HepG2 (cell line): ENCODE measurements around the gene AQP12A. TPM values are rescaled to one million over a fixed set of nuclear protein-coding genes. Genes with fewer than 3 reads are reported as not detected.
A peak's percentile ranks its signal among the peaks of the same experiment; 100 is the strongest.

Experiments
- ATAC-seq: fragments of 200-7000 bp; cut with Tn5 transposase; 3 replicates; pipeline ENCODE4 v1.9.1; 2020; ENCODE audit warnings: mild to moderate bottlenecking, moderate library complexity
- BruUV-seq: library from RNA; stranded (reverse); fragments of 400-500 nt; replicated peaks from 2 replicates; lab custom pipeline; 2021; lab: Mats Ljungman, UMichigan
- CTCF ChIA-PET: fragments of 300-600 bp; formaldehyde crosslinking; extraction: SDS; loops from one replicate; lab custom pipeline; 2021; ENCODE audit warnings: low total read pairs, inconsistent platforms, low intra/inter-chr PET ratio; lab: Yijun Ruan, JAX
- POLR2A ChIA-PET: fragments of 350-600 bp; sonication (Branson Sonifier 250); formaldehyde crosslinking; loops from one replicate; lab custom pipeline; 2020; ENCODE audit warnings: antibody characterized with exemption, inconsistent platforms; lab: Yijun Ruan, JAX
- DNase-seq: peaks from one replicate; pipeline ENCODE4 v3.0.0-alpha.2; 2015; ENCODE audit warnings: low spot score
- FAIRE-seq: peaks from 3 replicates; lab custom pipeline; 2011; peaks lifted over from hg19 to GRCh38; lab: Jason Lieb, UNC
- H2AFZ ChIP-seq: one replicate; pipeline ENCODE4 v1.6.1; 2011; ENCODE audit warnings: low read length, inconsistent platforms
- H3K27ac ChIP-seq: fragments of 300-600 bp; 3 replicates; pipeline ENCODE4 v1.8.0; 2011; ENCODE audit warnings: mixed run types, mild to moderate bottlenecking, mixed read lengths, low read length, inconsistent platforms; ENCODE audit not compliant: insufficient read depth; ENCODE audit errors: extremely low read length
- H3K27me3 ChIP-seq, 2 experiments: fragments of 200-600 bp in 1 of 2; 2 replicates in 1 of 2; 3 replicates in 1 of 2; pipeline versions ENCODE4 v1.6.0 to v1.8.0; 2011; ENCODE audit warnings: low read length in 2 of 2, mild to moderate bottlenecking in 2 of 2, moderate library complexity in 2 of 2, inconsistent platforms in 1 of 2; ENCODE audit not compliant: insufficient read depth in 2 of 2, control insufficient read depth in 1 of 2
- H3K36me3 ChIP-seq, 2 experiments: fragments of 200-600 bp in 1 of 2; replicated peaks in 1 of 2; 2 replicates in 1 of 2; 3 replicates in 1 of 2; pipeline versions ENCODE4 v1.5.1 to v1.8.0; 2011; ENCODE audit warnings: low read length in 2 of 2, inconsistent platforms in 1 of 2; ENCODE audit not compliant: insufficient read depth in 2 of 2, control insufficient read depth in 1 of 2
- H3K4me1 ChIP-seq: 2 replicates; pipeline ENCODE4 v1.5.1; 2012; ENCODE audit warnings: low read length, inconsistent platforms; ENCODE audit not compliant: insufficient read depth
- H3K4me2 ChIP-seq: 2 replicates; pipeline ENCODE4 v1.6.0; 2011; ENCODE audit warnings: low read depth, low read length, inconsistent platforms
- H3K4me3 ChIP-seq, 3 experiments: fragments of 200-600 bp in 1 of 3; sonication (generic), shearing (Covaris generic) in 1 of 3; replicated peaks in 1 of 3; 2 replicates each; pipeline ENCODE4 v1.5.1; 2011 to 2016; ENCODE audit warnings: low read length in 3 of 3, inconsistent platforms in 2 of 3, low read depth in 2 of 3, mild to moderate bottlenecking in 2 of 3, control low read depth in 1 of 3, mixed read lengths in 1 of 3; ENCODE audit not compliant: insufficient read depth in 1 of 3
- H3K79me2 ChIP-seq: one replicate; pipeline ENCODE4 v1.6.1; 2011; ENCODE audit warnings: low read length, inconsistent platforms; ENCODE audit not compliant: insufficient read depth
- H3K9ac ChIP-seq: 2 replicates; pipeline ENCODE4 v1.6.0; 2011; ENCODE audit warnings: mild to moderate bottlenecking, low read depth, low read length, inconsistent platforms; ENCODE audit not compliant: insufficient read depth
- H3K9me3 ChIP-seq: 2 replicates; pipeline ENCODE4 v1.5.1; 2012; ENCODE audit warnings: mild to moderate bottlenecking, low read length
- H4K20me1 ChIP-seq: 2 replicates; pipeline ENCODE4 v1.6.0; 2011; ENCODE audit warnings: inconsistent platforms, mild to moderate bottlenecking, low read length, moderate library complexity; ENCODE audit not compliant: insufficient read depth
- EP300 ChIP-seq, 3 experiments: sonication (generic) in 1 of 3; formaldehyde crosslinking in 1 of 3; IDR thresholded peaks; 2 replicates each; pipeline versions ENCODE4 v1.5.1 to v1.6.1; 2011 to 2020; ENCODE audit warnings: low read depth in 2 of 3, low read length in 2 of 3, borderline replicate concordance in 1 of 3, improper control_type of control experiment in 1 of 3, mild to moderate bottlenecking in 1 of 3, missing genetic modification reagents in 1 of 3, moderate library complexity in 1 of 3
- EZH2 ChIP-seq: conservative IDR thresholded peaks from 2 replicates; pipeline ENCODE4 v1.6.1; 2012; ENCODE audit warnings: mild to moderate bottlenecking, low read depth, low read length, moderate library complexity
- JDP2 ChIP-seq: sonication (generic); formaldehyde crosslinking; IDR thresholded peaks from 2 replicates; pipeline ENCODE4 v1.8.1; 2022; ENCODE audit warnings: missing genetic modification reagents, borderline replicate concordance
- KAT7 ChIP-seq: IDR thresholded peaks from 2 replicates; pipeline ENCODE4 v1.6.1; 2018; ENCODE audit warnings: borderline replicate concordance, missing compliant biosample characterization
- KLF13 ChIP-seq: sonication (generic); formaldehyde crosslinking; IDR thresholded peaks from 2 replicates; pipeline ENCODE4 v1.4.0; 2020; ENCODE audit warnings: mild to moderate bottlenecking, missing genetic modification reagents
- RBM39 ChIP-seq: fragments of 200-400 bp; formaldehyde crosslinking; IDR thresholded peaks from one replicate; pipeline ENCODE4 v1.6.1; 2018; ENCODE audit warnings: antibody characterized with exemption, mild to moderate bottlenecking, low read depth, low read length; ENCODE audit not compliant: poor library complexity, severe bottlenecking
- SAP130 ChIP-seq: IDR thresholded peaks from 2 replicates; pipeline ENCODE4 v1.6.1; 2016; ENCODE audit warnings: low read depth
- TEAD3 ChIP-seq: optimal IDR thresholded peaks from 2 replicates; pipeline ENCODE3; 2016; ENCODE audit warnings: borderline replicate concordance
- ZNF761 ChIP-seq: sonication (generic); formaldehyde crosslinking; conservative IDR thresholded peaks from 2 replicates; pipeline ENCODE4 v1.4.0; 2020; ENCODE audit warnings: mild to moderate bottlenecking, missing genetic modification reagents
- ZNF850 ChIP-seq: sonication (generic); formaldehyde crosslinking; conservative IDR thresholded peaks from 2 replicates; pipeline ENCODE4 v1.9.0; 2021; ENCODE audit warnings: mild to moderate bottlenecking, missing genetic modification reagents
- ZZZ3 ChIP-seq: sonication (generic); formaldehyde crosslinking; IDR thresholded peaks from 2 replicates; pipeline ENCODE4 v1.4.0; 2020; ENCODE audit warnings: missing genetic modification reagents, mild to moderate bottlenecking, borderline replicate concordance
- WGBS: methylation state at CpG from one replicate; pipeline ENCODE4 v1.1.6; 2017; ENCODE audit warnings: low lambda C conversion rate; 5-methylcytosine and 5-hydroxymethylcytosine counted together
- in situ Hi-C: cut with HindIII; loops from 2 replicates; pipeline ENCODE4 v1.10.0; 2017; ENCODE audit warnings: low pct_unique_long_range_greater_than_20kb; ENCODE audit not compliant: extremely low pct_ligation_motif_present
- intact Hi-C: fragments of 100-400 bp; cut with micrococcal nuclease; formaldehyde crosslinking; loops from one replicate; pipeline ENCODE4 v1.10.0; 2022; ENCODE audit not compliant: unreplicated experiment
- polyA plus RNA-seq, 8 experiments: library from polyadenylated mRNA; depleted of rRNA in 3 of 8; stranded (reverse) in 7 of 8; unstranded in 1 of 8; fragments of >200 nt; fragmentation: Illumina TruSeq in 4 of 8; extraction: Trizol in 4 of 8; gene quantifications; 2 replicates each; pipeline versions ENCODE4 v1.2.1 to v1.2.3, GENCODE V29; 2011 to 2016; ENCODE audit warnings: low read depth in 4 of 8, missing spikeins in 1 of 8, mixed read lengths in 1 of 8; ENCODE audit not compliant: insufficient read depth in 1 of 8
- total RNA-seq, 5 experiments: library from RNA; depleted of rRNA; stranded (reverse); fragments of >200 nt; fragmentation: Illumina TruSeq; extraction: Trizol; gene quantifications; 2 replicates each; pipeline ENCODE4 v1.2.3, GENCODE V29; 2016; ENCODE audit warnings: low read depth in 1 of 5
- TF ChIP-seq, protein P1 (sequence below): sonication (generic); formaldehyde crosslinking; IDR thresholded peaks from 2 replicates; pipeline ENCODE4 v1.8.1; 2023; ENCODE audit warnings: mild to moderate bottlenecking, inconsistent platforms, moderate library complexity, missing genetic modification reagents, borderline replicate concordance
- TF ChIP-seq, protein P2 (sequence below): IDR thresholded peaks from 2 replicates; pipeline ENCODE4 v1.6.1; 2012; ENCODE audit warnings: low read depth, low read length, improper control_type of control experiment
- TF ChIP-seq, protein P3 (sequence below): sonication (generic); formaldehyde crosslinking; IDR thresholded peaks from 2 replicates; pipeline ENCODE4 v1.8.1; 2022; ENCODE audit warnings: mild to moderate bottlenecking, missing genetic modification reagents

AQP12A gene
- total and polyA plus RNA-seq, 2 of the 13 experiments (the other 11 are each of a cell fraction or from before 2014, with no cell fraction given), result not detected

DNA sequence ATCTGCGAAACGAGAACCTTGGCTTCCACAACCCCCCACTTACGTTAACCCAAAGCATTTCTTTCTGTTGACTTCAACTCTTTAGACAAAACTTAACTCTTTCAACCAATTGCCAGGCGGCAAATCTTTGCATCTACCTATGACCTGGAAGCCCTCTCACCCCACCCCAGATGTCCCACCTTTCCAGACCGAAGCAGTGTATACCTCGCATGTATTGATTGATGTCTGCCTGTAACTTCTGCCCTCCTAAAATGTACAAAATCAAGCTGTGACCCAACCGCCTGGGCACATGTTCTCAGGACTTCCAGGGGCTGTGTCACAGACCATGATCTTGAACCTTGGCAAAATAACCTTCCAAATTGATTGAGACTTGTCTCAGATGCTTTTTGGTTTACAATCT is 21.3 kb upstream of the AQP12A start:
- no peaks in the 10 kb centered on the region for H3K79me2 ChIP-seq
- no peak overlapping the region for H3K4me2 ChIP-seq
- no peaks in the 10 kb centered on the region for H4K20me1 ChIP-seq
- DNase-seq (no peak), FAIRE-seq (no peak), ATAC-seq (no peak)
- no peak for TF ChIP-seq SAP130 (CRISPR knock-in tag)
- no peak for TF ChIP-seq ZZZ3 (CRISPR knock-in tag)
- TF ChIP-seq, protein P1, sequence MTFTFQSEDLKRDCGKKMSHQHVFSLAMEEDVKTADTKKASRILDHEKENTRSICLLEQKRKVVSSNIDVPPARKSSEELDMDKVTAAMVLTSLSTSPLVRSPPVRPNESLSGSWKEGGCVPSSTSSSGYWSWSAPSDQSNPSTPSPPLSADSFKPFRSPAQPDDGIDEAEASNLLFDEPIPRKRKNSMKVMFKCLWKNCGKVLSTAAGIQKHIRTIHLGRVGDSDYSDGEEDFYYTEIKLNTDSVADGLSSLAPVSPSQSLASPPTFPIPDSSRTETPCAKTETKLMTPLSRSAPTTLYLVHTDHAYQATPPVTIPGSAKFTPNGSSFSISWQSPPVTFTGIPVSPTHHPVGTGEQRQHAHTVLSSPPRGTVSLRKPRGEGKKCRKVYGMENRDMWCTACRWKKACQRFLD (CRISPR knock-in tag), result no peak
- TF ChIP-seq EP300 (IDR thresholded peaks at IDR 0.05; ENCODE audit: low read depth in 2 of 2, low read length in 2 of 2), result no peak
- TF ChIP-seq EP300 (CRISPR knock-in tag; IDR thresholded peaks at IDR 0.05; ENCODE audit: borderline replicate concordance), result no peak
- 0 out of 2 replicates have a peak, but pooled peaks have one; percentile 0 for TF ChIP-seq EZH2
- TF ChIP-seq KAT7 (CRISPR knock-in tag), result no peak
- POLR2A ChIA-PET, result no interaction called here
- H3K9me3 ChIP-seq, result no peaks in the 10 kb centered on the region
- BruUV-seq, result no TSS peak
- CTCF ChIA-PET, result no interaction called here
- H3K27me3 ChIP-seq, result peaks cover 6 to 47% of the 10 kb centered on the region in 2 experiments
- intact Hi-C loops, result no loop called here
- 11% methylated on average over 7 of the region's 7 CpGs for WGBS
- no peak overlapping the region for H2AFZ ChIP-seq
- no peaks in the 10 kb centered on the region for H3K4me1 ChIP-seq
- H3K9ac ChIP-seq, result no peak overlapping the region
- in situ Hi-C loops, result no loop called here
- H3K36me3 ChIP-seq, result no peaks in the 10 kb centered on the region
- no peak overlapping the region for H3K4me3 ChIP-seq
- no peak overlapping the region for H3K27ac ChIP-seq

DNA sequence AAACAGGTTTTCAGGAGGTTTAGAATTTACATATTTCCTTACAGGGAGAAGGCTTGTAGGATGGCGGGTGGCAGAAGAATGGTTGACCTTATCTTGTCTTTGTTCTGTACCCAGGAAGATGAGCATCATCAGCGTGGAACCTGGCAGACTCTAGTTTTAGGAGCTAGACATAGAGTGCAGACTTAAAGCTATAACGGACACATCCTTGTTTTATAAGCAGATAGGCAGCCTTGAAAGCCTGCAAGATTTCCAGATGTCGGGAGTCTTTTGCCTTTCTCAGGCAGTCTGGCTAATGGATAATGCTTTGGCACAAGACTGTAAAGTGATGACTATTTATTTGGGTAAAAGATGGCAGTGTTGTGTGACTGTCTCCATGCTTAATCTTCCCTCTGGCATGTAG is 20.7 kb upstream of the AQP12A start:
- DNase-seq (no peak), FAIRE-seq (no peak), ATAC-seq (no peak)
- ChIA-PET POLR2A (no interaction called here), CTCF (no interaction called here)
- BruUV-seq, result no TSS peak
- no peaks in the 10 kb centered on the region for H3K9me3 ChIP-seq
- H3K27me3 ChIP-seq, result peaks cover 6 to 47% of the 10 kb centered on the region in 2 experiments
- in situ Hi-C loops (no loop called here), intact Hi-C loops (no loop called here)
- no peaks in the 10 kb centered on the region for H4K20me1 ChIP-seq
- no peak overlapping the region for H3K9ac ChIP-seq
- no peaks in the 10 kb centered on the region for H3K4me1 ChIP-seq
- H3K4me2 ChIP-seq, result no peak overlapping the region
- WGBS, result 7% methylated on average over 4 of the region's 4 CpGs
- H3K4me3 ChIP-seq, result no peak overlapping the region
- H3K27ac ChIP-seq, result no peak overlapping the region
- H3K79me2 ChIP-seq, result no peaks in the 10 kb centered on the region
- no peak overlapping the region for H2AFZ ChIP-seq
- H3K36me3 ChIP-seq, result no peaks in the 10 kb centered on the region
- TF ChIP-seq, protein P2, sequence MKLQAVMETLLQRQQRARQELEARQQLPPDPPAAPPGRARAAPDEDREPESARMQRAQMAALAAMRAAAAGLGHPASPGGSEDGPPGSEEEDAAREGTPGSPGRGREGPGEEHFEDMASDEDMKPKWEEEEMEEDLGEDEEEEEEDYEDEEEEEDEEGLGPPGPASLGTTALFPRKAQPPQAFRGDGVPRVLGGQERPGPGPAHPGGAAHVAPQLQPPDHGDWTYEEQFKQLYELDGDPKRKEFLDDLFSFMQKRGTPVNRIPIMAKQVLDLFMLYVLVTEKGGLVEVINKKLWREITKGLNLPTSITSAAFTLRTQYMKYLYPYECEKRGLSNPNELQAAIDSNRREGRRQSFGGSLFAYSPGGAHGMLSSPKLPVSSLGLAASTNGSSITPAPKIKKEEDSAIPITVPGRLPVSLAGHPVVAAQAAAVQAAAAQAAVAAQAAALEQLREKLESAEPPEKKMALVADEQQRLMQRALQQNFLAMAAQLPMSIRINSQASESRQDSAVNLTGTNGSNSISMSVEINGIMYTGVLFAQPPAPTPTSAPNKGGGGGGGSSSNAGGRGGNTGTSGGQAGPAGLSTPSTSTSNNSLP, result no peak
- TF ChIP-seq KLF13 (no peak), ZNF850 (CRISPR knock-in tag) (no peak), JDP2 (CRISPR knock-in tag) (no peak), TEAD3 (CRISPR knock-in tag) (no peak), RBM39 (no peak), ZNF761 (no peak)
- TF ChIP-seq, protein P3, sequence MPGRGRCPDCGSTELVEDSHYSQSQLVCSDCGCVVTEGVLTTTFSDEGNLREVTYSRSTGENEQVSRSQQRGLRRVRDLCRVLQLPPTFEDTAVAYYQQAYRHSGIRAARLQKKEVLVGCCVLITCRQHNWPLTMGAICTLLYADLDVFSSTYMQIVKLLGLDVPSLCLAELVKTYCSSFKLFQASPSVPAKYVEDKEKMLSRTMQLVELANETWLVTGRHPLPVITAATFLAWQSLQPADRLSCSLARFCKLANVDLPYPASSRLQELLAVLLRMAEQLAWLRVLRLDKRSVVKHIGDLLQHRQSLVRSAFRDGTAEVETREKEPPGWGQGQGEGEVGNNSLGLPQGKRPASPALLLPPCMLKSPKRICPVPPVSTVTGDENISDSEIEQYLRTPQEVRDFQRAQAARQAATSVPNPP (CRISPR knock-in tag), result no peak
